ENCODE data around the gene ALG3. TPM values are rescaled to one million over a fixed set of nuclear protein-coding genes. Genes with fewer than 3 reads are reported as not detected.

Gene ALG3
- total RNA-seq, 4 donors from 2014 or later = 42.2 to 56.6 (median 52.3) TPM

- DNase-seq (ENCODE audit: low spot score) = no peak
- TF ChIP-seq, protein P1, sequence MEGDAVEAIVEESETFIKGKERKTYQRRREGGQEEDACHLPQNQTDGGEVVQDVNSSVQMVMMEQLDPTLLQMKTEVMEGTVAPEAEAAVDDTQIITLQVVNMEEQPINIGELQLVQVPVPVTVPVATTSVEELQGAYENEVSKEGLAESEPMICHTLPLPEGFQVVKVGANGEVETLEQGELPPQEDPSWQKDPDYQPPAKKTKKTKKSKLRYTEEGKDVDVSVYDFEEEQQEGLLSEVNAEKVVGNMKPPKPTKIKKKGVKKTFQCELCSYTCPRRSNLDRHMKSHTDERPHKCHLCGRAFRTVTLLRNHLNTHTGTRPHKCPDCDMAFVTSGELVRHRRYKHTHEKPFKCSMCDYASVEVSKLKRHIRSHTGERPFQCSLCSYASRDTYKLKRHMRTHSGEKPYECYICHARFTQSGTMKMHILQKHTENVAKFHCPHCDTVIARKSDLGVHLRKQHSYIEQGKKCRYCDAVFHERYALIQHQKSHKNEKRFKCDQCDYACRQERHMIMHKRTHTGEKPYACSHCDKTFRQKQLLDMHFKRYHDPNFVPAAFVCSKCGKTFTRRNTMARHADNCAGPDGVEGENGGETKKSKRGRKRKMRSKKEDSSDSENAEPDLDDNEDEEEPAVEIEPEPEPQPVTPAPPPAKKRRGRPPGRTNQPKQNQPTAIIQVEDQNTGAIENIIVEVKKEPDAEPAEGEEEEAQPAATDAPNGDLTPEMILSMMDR (IDR thresholded peaks at IDR 0.05) = no peak
- ATAC-seq (ENCODE audit: low FRiP score) = peak; percentile 91
Observed at GRCh38 chr3:184229394-184230080, 19.2 kb downstream of the ALG3 start, which contains the start of gene VWA5B2. Gene VWA5B2 (plus strand): TSS chr3:184229585. CDS start chr3:184230529, 944 bp downstream.

DNA sequence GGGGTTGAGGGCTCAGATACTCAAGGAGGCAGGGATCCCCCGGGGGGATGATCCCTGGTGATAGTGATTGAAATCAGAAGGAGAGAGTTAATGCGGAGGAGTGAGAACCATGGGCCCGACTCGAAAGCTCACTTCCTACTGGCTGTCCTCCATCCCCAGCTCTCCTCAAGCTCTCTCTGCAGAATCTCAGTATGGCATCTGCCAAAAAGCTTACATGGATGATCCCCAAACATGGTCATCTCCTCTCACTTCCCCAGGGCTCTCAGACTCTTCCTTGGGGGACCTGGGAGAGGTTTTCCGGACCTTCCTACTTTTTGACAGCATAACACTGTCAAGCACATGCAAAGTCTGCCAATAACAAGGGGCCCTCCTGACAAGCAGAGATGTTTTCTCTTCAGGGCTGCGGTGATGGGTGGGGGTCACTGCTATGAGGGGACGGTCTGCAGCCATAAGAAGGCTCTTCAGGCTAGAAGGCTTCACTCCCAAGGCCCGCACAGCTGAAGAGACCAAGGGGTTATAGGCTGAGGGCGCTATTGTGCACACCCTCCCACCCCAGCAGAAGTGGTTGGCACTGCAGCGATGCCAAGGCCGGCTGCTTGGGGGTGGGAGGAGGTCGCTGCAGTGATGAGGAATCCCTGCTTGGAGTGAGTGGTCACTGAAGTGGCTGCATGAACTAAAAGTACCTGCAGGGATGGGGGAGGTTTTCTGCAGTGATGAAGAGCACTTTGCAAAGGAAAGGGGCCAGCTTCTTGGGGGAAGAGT is 20.2 kb downstream of the ALG3 start:
- DNase-seq (ENCODE audit: low spot score) (no peak), ATAC-seq (ENCODE audit: low FRiP score) (no peak)
- TF ChIP-seq, protein P1 (IDR thresholded peaks at IDR 0.05) = no peak

DNA sequence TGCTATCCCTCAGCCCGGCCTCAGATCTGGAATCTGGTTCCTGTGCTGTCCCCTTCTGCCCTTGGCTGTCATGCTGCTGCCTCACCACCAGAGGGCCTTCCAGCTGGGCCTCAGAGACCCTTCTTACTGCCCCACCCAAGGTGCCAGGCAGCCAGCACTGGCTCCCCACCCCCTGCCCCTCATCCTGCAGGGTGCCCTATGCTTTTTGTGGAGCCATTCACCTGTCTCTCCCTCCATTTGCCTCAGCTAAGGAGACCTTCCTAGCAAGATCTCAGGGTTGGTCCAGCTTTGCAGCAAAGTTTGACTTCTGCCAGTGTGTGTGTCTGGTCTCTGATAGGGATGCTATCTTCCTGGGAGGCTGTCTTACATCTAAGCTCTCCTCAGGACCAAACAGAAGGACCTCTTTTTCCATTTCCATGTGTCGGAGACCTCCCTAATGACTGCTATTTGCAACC is 21.3 kb downstream of the ALG3 start:
- DNase-seq (ENCODE audit: low spot score) (no peak), ATAC-seq (ENCODE audit: low FRiP score) (no peak)
- TF ChIP-seq, protein P1 (IDR thresholded peaks at IDR 0.05) = no peak

DNA sequence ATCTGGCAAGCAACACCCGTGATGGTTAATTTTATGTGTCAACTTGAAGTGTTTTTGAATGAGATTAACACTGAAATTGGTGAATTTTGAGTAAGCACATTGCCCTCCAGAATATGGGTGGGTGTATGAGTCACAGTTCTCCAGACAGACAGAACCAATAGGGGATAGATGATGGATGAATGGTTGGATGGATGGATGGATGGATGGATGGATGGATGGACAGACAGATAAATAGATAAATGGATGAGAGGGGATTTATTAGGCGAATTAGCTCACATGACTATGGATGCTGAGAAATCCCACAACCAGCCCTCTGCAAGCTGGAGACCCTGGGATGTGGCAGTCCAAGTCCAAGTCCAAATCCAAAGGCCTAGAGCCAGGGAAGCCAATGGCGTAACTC is 24.8 kb downstream of the ALG3 start:
- TF ChIP-seq, protein P1 (IDR thresholded peaks at IDR 0.05) = no peak
- DNase-seq (ENCODE audit: low spot score) = no peak
- ATAC-seq (ENCODE audit: low FRiP score) = no peak

GRCh38 chr3:184222521-184222920 is 26.2 kb downstream of the ALG3 start:
- ATAC-seq (ENCODE audit: low FRiP score) = no peak
- TF ChIP-seq, protein P1 (IDR thresholded peaks at IDR 0.05) = no peak
- no peak for DNase-seq (ENCODE audit: low spot score)

- TF ChIP-seq, protein P1 (IDR thresholded peaks at IDR 0.05) = no peak
- ATAC-seq (ENCODE audit: low FRiP score) (no peak), DNase-seq (ENCODE audit: low spot score) (no peak)
Observed at GRCh38 chr3:184218814-184219213, 29.9 kb downstream of the ALG3 start.

Data from omental fat pad (tissue), 4 donors.